CD4-positive, alpha-beta T cell treated with Interleukin-15 for 4 hours (primary cell): ENCODE measurements around the gene COL23A1.
"Not testable (repeated sequence)": the region's sequence is repeated elsewhere in the genome, so short reads cannot be mapped to it uniquely, and the experiment has no call there.

Experiments used
- DNase-seq: peaks from one replicate; pipeline ENCODE4 v3.0.0-alpha.2; 2020; ENCODE audit warnings: low spot score

Gene COL23A1

GRCh38 chr5:178376921-178377582, 213.1 kb downstream of the COL23A1 start:
- DNase-seq = no peak

- DNase-seq = no peak
Observed at GRCh38 chr5:178375348-178375747, 214.8 kb downstream of the COL23A1 start.

- DNase-seq = no peak
Observed at GRCh38 chr5:178373711-178374110, 216.5 kb downstream of the COL23A1 start.

GRCh38 chr5:178372142-178372571, 218.0 kb downstream of the COL23A1 start:
- DNase-seq = no peak

- no peak for DNase-seq
Observed at GRCh38 chr5:178371362-178372111, 218.7 kb downstream of the COL23A1 start.

GRCh38 chr5:178370102-178370501, 220.1 kb downstream of the COL23A1 start:
- no peak for DNase-seq

GRCh38 chr5:178369469-178369868, 220.7 kb downstream of the COL23A1 start:
- not testable (repeated sequence) for DNase-seq

GRCh38 chr5:178368716-178369300, 221.4 kb downstream of the COL23A1 start:
- no peak for DNase-seq

- DNase-seq = no peak
Observed at GRCh38 chr5:178368274-178368673, 221.9 kb downstream of the COL23A1 start.

GRCh38 chr5:178367736-178368120, 222.5 kb downstream of the COL23A1 start:
- no peak for DNase-seq

GRCh38 chr5:178366998-178367735, 223.0 kb downstream of the COL23A1 start:
- no peak for DNase-seq

GRCh38 chr5:178365501-178366440, 224.4 kb downstream of the COL23A1 start:
- no peak for DNase-seq

- DNase-seq = no peak
Observed at GRCh38 chr5:178364326-178364675, 225.9 kb downstream of the COL23A1 start.

GRCh38 chr5:178363501-178364325, 226.5 kb downstream of the COL23A1 start:
- no peak for DNase-seq

GRCh38 chr5:178361657-178362445, 228.3 kb downstream of the COL23A1 start:
- DNase-seq = no peak

- no peak for DNase-seq
Observed at GRCh38 chr5:178360926-178361235, 229.3 kb downstream of the COL23A1 start.

GRCh38 chr5:178360222-178360925, 229.8 kb downstream of the COL23A1 start:
- no peak for DNase-seq

- no peak for DNase-seq
Observed at GRCh38 chr5:178359738-178360137, 230.5 kb downstream of the COL23A1 start.

- no peak for DNase-seq
Observed at GRCh38 chr5:178357678-178358077, 232.5 kb downstream of the COL23A1 start.
